ENCODE results near the gene NLRP9. TPM values are rescaled to one million over a fixed set of nuclear protein-coding genes. Genes with fewer than 3 reads are reported as not detected.
A peak's percentile ranks its signal among the peaks of the same experiment; 100 is the strongest.
"Not testable (repeated sequence)": the region's sequence is repeated elsewhere in the genome, so short reads cannot be mapped to it uniquely, and the experiment has no call there.

Gene NLRP9
- total and polyA plus RNA-seq, 12 donors: not detected

DNA sequence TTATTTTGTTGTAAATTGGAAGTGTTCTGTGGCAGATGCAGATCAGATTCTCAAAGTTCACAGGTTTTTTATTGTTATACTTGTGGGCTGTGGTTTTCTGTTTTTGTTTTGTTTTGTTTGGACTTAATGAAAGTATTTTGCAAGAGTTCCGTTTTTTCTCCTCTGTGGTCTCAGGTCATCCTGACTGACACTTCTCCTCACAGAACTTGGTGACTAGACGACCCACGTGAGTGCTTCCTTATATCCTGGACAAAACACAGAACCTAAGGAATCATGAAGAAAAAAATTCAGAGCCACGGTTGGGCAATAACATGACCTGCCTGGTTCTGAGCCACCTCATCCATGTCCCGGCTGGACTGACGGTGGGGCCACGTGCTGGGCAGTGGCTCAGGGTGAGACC lies 28.3 kb upstream of the NLRP9 start:
- Histone ChIP-seq H3K36me3 (no peaks in the 10 kb centered on the region), H3K4me3 (no peak overlapping the region), H3K9me3 (peaks cover 0 to 14% (median 0%) of the 10 kb centered on the region in 11 donors), H3K27me3 (peaks cover 0 to 14% (median 0%) of the 10 kb centered on the region in 7 donors), H3K27ac (no peak overlapping the region), H3K4me1 (no peaks in the 10 kb centered on the region)
- peak in 1 of 8 donors; percentile 34 for ATAC-seq
- DNase-seq: no peak
- TF ChIP-seq, protein P1, sequence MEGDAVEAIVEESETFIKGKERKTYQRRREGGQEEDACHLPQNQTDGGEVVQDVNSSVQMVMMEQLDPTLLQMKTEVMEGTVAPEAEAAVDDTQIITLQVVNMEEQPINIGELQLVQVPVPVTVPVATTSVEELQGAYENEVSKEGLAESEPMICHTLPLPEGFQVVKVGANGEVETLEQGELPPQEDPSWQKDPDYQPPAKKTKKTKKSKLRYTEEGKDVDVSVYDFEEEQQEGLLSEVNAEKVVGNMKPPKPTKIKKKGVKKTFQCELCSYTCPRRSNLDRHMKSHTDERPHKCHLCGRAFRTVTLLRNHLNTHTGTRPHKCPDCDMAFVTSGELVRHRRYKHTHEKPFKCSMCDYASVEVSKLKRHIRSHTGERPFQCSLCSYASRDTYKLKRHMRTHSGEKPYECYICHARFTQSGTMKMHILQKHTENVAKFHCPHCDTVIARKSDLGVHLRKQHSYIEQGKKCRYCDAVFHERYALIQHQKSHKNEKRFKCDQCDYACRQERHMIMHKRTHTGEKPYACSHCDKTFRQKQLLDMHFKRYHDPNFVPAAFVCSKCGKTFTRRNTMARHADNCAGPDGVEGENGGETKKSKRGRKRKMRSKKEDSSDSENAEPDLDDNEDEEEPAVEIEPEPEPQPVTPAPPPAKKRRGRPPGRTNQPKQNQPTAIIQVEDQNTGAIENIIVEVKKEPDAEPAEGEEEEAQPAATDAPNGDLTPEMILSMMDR (IDR thresholded peaks at IDR 0.05): no peak
- intact Hi-C loops (cut with DNase I): no loop called here
- WGBS, 2 donors: 70 to 74% methylated on average over 6 to 7 of the region's 7 CpGs

- intact Hi-C loops (cut with DNase I); H3K9me3 ChIP-seq; H3K4me3 ChIP-seq; H3K4me1 ChIP-seq; ATAC-seq; H3K36me3 ChIP-seq; H3K27ac ChIP-seq; DNase-seq: not testable (repeated sequence)
- 82 to 85% methylated on average over 2 of the region's 3 CpGs for WGBS, 2 donors
- peaks cover 0 to 14% (median 3%) of the 10 kb centered on the region in 7 donors for H3K27me3 ChIP-seq
Measured at GRCh38 chr19:55758797-55759196, 20.6 kb upstream of the NLRP9 start, which contains the start of gene RFPL4A. RFPL4A (plus strand) TSS chr19:55759097; CDS start chr19:55761801, 2,704 bp downstream.

DNA sequence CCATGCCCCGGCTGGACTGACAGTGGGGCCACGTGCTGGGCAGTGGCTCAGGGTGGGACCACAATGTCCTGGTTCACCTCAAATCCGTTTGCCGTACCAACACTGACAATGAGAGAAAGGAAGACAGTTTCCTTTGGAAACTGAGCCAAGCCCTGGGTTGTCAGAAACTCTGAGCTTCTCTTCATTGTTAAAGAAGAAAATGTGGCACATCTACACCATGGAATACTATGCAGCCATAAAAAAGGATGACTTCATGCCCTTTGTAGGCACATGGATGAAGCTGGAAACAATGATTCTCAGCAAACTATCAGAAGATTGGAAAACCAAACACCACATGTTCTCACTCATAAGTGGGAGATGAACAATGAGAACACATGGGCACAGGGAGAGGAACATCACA lies 18.6 kb upstream of the NLRP9 start:
- H3K36me3 ChIP-seq; H3K9me3 ChIP-seq; DNase-seq; intact Hi-C loops (cut with DNase I); H3K27ac ChIP-seq; ATAC-seq; H3K4me1 ChIP-seq; H3K4me3 ChIP-seq: not testable (repeated sequence)
- H3K27me3 ChIP-seq: peaks cover 0 to 18% (median 6%) of the 10 kb centered on the region in 7 donors
- 79 to 81% methylated on average over 4 of the region's 4 CpGs for WGBS, 2 donors

DNA sequence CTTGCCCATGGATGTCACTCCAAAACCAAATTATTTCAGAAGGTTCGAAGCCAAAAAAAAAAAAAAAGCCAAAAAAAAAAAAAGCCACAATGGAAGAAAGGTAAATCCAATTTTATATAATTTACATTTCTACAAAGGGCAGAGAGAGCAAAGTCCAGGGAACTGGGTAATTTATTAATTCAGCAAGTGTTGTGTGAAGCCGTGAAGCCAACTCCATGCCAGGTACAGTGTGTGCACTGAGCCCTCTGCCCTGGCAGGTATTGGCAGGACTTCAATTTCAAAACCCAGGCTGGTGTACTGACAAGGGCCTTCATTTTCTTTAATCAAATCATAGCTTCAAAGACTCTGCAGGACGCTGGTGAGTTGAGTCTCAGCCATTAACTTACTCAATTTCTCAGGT lies 15.2 kb upstream of the NLRP9 start:
- intact Hi-C loops (cut with DNase I): no loop called here
- H3K4me3 ChIP-seq: no peak overlapping the region
- TF ChIP-seq, protein P1 (IDR thresholded peaks at IDR 0.05): no peak
- no peaks in the 10 kb centered on the region for H3K9me3 ChIP-seq
- DNase-seq (no peak), ATAC-seq (no peak)
- H3K4me1 ChIP-seq: no peaks in the 10 kb centered on the region
- H3K36me3 ChIP-seq: no peaks in the 10 kb centered on the region
- 69 to 73% methylated on average over 3 of the region's 3 CpGs for WGBS, 2 donors
- peaks cover 0 to 21% (median 6%) of the 10 kb centered on the region in 7 donors for H3K27me3 ChIP-seq
- H3K27ac ChIP-seq: no peak overlapping the region

- intact Hi-C loops (cut with DNase I): no loop called here
- H3K27ac ChIP-seq: no peak overlapping the region
- DNase-seq (no peak), ATAC-seq (no peak)
- no peaks in the 10 kb centered on the region for H3K36me3 ChIP-seq
- WGBS, 2 donors: 86% methylated on average over 6 of the region's 6 CpGs
- TF ChIP-seq, protein P1 (IDR thresholded peaks at IDR 0.05): no peak
- peaks cover 0 to 25% (median 6%) of the 10 kb centered on the region in 7 donors for H3K27me3 ChIP-seq
- no peaks in the 10 kb centered on the region for H3K9me3 ChIP-seq
- H3K4me1 ChIP-seq: no peaks in the 10 kb centered on the region
- no peak overlapping the region for H3K4me3 ChIP-seq
Measured at GRCh38 chr19:55750715-55751114, 12.5 kb upstream of the NLRP9 start.

DNA sequence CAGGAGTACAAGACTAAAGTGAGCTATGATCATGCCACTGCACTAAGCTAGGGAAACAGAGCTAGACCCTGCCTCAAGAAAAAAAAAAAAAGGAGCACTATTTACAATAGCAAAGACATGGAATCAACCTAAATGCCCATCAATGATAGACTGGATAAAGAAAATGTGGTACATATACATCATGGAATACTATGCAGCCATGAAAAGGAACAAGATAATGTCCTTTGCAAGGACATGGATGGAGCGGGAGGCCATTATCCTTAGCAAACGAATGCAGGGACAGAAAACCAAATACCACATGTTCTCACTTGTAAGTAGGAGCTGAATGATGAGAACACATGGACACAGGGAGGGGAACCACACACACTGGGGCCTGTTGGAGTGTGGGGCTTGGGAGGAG lies 7.8 kb downstream of the NLRP9 start:
- H3K27ac ChIP-seq; intact Hi-C loops (cut with DNase I): not testable (repeated sequence)

More for the DNA sequence above, 7.8 kb downstream of the NLRP9 start:
- 79 to 81% methylated on average over 2 of the region's 2 CpGs for WGBS, 2 donors
- not testable (repeated sequence) for ATAC-seq, H3K36me3 ChIP-seq, H3K4me1 ChIP-seq, DNase-seq, H3K9me3 ChIP-seq, H3K4me3 ChIP-seq
- peaks cover 0 to 10% (median 5%) of the 10 kb centered on the region in 7 donors for H3K27me3 ChIP-seq
